Lower leg skin (tissue), 4 donors: ENCODE data around the gene IRS1. TPM values are rescaled to one million over a fixed set of nuclear protein-coding genes. Genes with fewer than 3 reads are reported as not detected.
A peak's percentile ranks its signal among the peaks of the same experiment; 100 is the strongest.

Experiments used
- DNase-seq, 2 donors: peaks; one replicate each; pipeline ENCODE4 v3.0.0-alpha.2; 2019; ENCODE audit warnings: low spot score in 2 of 2
- H3K4me3 ChIP-seq: fragments of 200-600 bp; sonication (generic); 2 replicates; pipeline ENCODE4 v1.5.1; 2017; ENCODE audit warnings: mild to moderate bottlenecking, low read depth; ENCODE audit not compliant: poor library complexity, severe bottlenecking
- CTCF ChIP-seq, 3 donors: fragments of 450-650 bp; IDR thresholded peaks; one replicate each; pipeline ENCODE4 v1.5.1; 2016; ENCODE audit warnings: antibody characterized with exemption in 3 of 3, mild to moderate bottlenecking in 3 of 3, moderate library complexity in 2 of 3
- POLR2A ChIP-seq, 2 donors: fragments of 450-650 bp; IDR thresholded peaks; one replicate each; pipeline ENCODE4 v1.6.1; 2016 to 2017; ENCODE audit warnings: antibody characterized with exemption in 2 of 2, mild to moderate bottlenecking in 1 of 2, moderate library complexity in 1 of 2
- WGBS, 2 donors: methylation state at CpG; one replicate each; pipeline ENCODE4 v1.1.5; 2018; 5-methylcytosine and 5-hydroxymethylcytosine counted together
- intact Hi-C: fragments of 100-400 bp; cut with DNase I; formaldehyde crosslinking; loops from one replicate; pipeline ENCODE4 v1.15.0; 2023; ENCODE audit warnings: low total_unique reads
- total RNA-seq, 4 donors: library from RNA; depleted of rRNA; stranded (reverse); fragments of >200 nt; gene quantifications; one replicate each; pipeline ENCODE4 v1.1.0, GENCODE V29; 2016

The IRS1 gene
- total RNA-seq, 4 donors from 2014 or later: 16.9 to 55.0 (median 25.4) TPM

DNA sequence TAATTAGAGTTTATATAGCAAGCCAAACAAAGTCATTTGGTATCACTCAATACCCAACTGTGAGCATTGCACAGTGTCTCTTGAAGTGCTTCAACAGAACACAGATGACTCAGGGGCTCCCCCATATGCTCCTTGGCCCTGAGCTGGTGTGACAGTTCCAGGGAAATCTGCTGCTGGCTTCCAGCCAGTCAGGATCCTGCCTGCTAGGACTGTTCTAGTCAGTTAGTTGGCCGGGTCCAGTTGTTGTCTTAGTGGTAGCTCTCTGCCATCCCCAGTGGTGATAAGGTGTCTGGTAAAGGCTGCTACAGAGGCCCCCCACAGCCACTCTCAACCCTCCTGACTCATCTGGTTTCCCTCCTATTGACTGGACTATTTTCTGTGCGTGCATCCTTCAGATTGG lies 100.3 kb downstream of the IRS1 start:
- peak; percentile 58 to 87 for DNase-seq
- intact Hi-C loops: no loop called here
- WGBS, 2 donors: 29 to 48% methylated on average over 2 of the region's 2 CpGs
- H3K4me3 ChIP-seq: no peak overlapping the region
- no peak for TF ChIP-seq POLR2A (IDR thresholded peaks at IDR 0.05)
- no peak for TF ChIP-seq CTCF (IDR thresholded peaks at IDR 0.05)

- no peak for DNase-seq
- TF ChIP-seq POLR2A (IDR thresholded peaks at IDR 0.05) (no peak), CTCF (IDR thresholded peaks at IDR 0.05) (no peak)
- H3K4me3 ChIP-seq: no peak overlapping the region
- intact Hi-C loops: no loop called here
These were observed 100.9 kb downstream of the IRS1 start for GRCh38 chr2:226698671-226699070.

GRCh38 chr2:226694586-226695284 lies 104.9 kb downstream of the IRS1 start:
- H3K4me3 ChIP-seq: no peak overlapping the region
- DNase-seq: no peak

DNA sequence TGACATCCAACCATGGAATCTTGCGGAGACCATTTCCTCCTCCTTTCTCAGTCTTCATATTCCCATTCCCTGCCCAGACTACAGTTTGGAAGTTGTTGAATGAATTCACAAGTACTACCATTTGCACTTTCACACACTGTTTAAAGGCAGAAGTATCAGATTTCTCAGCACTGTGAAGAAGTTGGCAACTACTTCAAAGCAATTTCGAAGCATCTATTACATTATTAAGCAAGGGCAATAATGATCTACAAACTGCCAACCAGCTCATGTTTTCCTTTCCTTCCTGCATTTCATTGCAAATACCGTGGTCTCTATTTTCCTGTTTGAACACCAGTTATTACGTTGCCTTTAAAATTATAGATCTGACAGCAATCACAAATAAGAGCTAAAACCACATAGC lies 105.5 kb downstream of the IRS1 start:
- WGBS, 2 donors: 58 to 63% methylated on average over 4 of the region's 4 CpGs
- DNase-seq: no peak
- intact Hi-C loops: no loop called here
- TF ChIP-seq POLR2A (IDR thresholded peaks at IDR 0.05) (no peak), CTCF (IDR thresholded peaks at IDR 0.05) (no peak)
- H3K4me3 ChIP-seq: no peak overlapping the region

More at GRCh38 chr2:226694586-226695284, 104.9 kb downstream of the IRS1 start:
- WGBS, 2 donors: 83 to 89% methylated on average over 4 of the region's 4 CpGs
- TF ChIP-seq POLR2A (IDR thresholded peaks at IDR 0.05): no peak
- no peak for TF ChIP-seq CTCF (IDR thresholded peaks at IDR 0.05)
- intact Hi-C loops: no loop called here

DNA sequence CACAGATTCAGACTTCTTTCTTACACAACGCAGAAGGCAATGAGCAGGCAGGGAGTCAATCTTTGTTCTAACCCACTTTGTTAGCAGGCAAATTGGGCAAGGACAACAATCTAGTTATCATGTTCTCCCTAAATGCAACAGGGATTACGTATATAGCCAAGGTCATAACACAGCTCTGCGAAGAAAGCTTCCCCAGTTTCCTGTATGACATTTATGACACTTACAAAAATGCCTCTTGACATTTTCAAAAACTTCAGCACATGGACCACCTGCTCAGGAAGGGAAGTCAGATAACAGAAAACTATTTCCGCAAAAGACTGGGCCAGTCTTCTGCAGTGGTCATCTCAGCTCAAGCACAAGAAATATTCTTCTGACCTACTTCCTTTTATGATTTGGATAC lies 106.1 kb downstream of the IRS1 start:
- WGBS, 2 donors: 64 to 77% methylated on average over 4 of the region's 4 CpGs
- H3K4me3 ChIP-seq: no peak overlapping the region
- intact Hi-C loops: no loop called here
- TF ChIP-seq CTCF (IDR thresholded peaks at IDR 0.05): no peak
- TF ChIP-seq POLR2A (IDR thresholded peaks at IDR 0.05): no peak
- no peak for DNase-seq
